ENCODE results near the gene SERPINB8. TPM values are rescaled to one million over a fixed set of nuclear protein-coding genes. Genes with fewer than 3 reads are reported as not detected.
"Not testable (repeated sequence)": the region's sequence is repeated elsewhere in the genome, so short reads cannot be mapped to it uniquely, and the experiment has no call there.

SERPINB8 gene
- total and polyA plus RNA-seq, 9 of the 15 experiments (the other 6 are each of a cell fraction or from before 2014, with no cell fraction given), result 0.05 to 0.19 (median 0.09) TPM

GRCh38 chr18:63940008-63940407, 29.9 kb upstream of the SERPINB8 start:
- no peaks in the 10 kb centered on the region for H3K27me3 ChIP-seq (ENCODE audit: control insufficient read depth in 2 of 2, insufficient read depth in 2 of 2, low read length in 2 of 2)
- no peak for ATAC-seq
- no peak overlapping the region for H3K27ac ChIP-seq (ENCODE audit: extremely low read depth, low read depth, low read length)
- no peak for FAIRE-seq
- 0% methylated on average over 8 of the region's 8 CpGs for WGBS (ENCODE audit: insufficient coverage, low coverage, missing lambda C conversion rate)
- peaks cover 0 to 6% of the 10 kb centered on the region in 2 experiments; a peak in 2 of 5 replicates for H3K4me1 ChIP-seq (replicated peaks in 1 of 2; ENCODE audit: control insufficient read depth in 2 of 2, insufficient read depth in 2 of 2, low read length in 2 of 2)
- H3K9me3 ChIP-seq (replicated peaks; ENCODE audit: control insufficient read depth, insufficient read depth, low read depth, low read length), result no peaks in the 10 kb centered on the region
- no TSS peak for BruUV-seq (replicated peaks)
- H3K4me3 ChIP-seq, result no peak overlapping the region
- no peaks in the 10 kb centered on the region for H3K36me3 ChIP-seq (ENCODE audit: control insufficient read depth, insufficient read depth, low read length)
- TF ChIP-seq CTCF (IDR thresholded peaks at IDR 0.05 in 2 of 3, conservative IDR thresholded peaks at IDR 0.05 in 1 of 3; ENCODE audit: insufficient read depth in 2 of 3, low read depth in 1 of 3, low read length in 3 of 3), result no peak
- TF ChIP-seq CBFB (CRISPR knock-in tag; IDR thresholded peaks at IDR 0.05), result no peak
- no peak for TF ChIP-seq ZNF175 (CRISPR knock-in tag; IDR thresholded peaks at IDR 0.05; ENCODE audit: low read depth)
- TF ChIP-seq PTRF (tag; IDR thresholded peaks at IDR 0.05), result no peak
- no peak for TF ChIP-seq HDAC2 (IDR thresholded peaks at IDR 0.05)
- no peak for TF ChIP-seq ZKSCAN3 (CRISPR knock-in tag; IDR thresholded peaks at IDR 0.05)
- no peak for TF ChIP-seq NEUROD1 (IDR thresholded peaks at IDR 0.05; ENCODE audit: borderline replicate concordance, low read depth, low read length, partially characterized antibody)
- no peak overlapping the region for H3K4me2 ChIP-seq (ENCODE audit: insufficient read depth, low read length)
- H3K79me2 ChIP-seq (ENCODE audit: control insufficient read depth, insufficient read depth, low read length), result no peaks in the 10 kb centered on the region
- DNase-seq (ENCODE audit: extremely low read depth in 1 of 4, low spot score in 3 of 4), result no peak
- ChIA-PET POLR2A (no interaction called here), CTCF (ENCODE audit: low intra/inter-chr PET ratio) (no interaction called here)
- H2AFZ ChIP-seq (ENCODE audit: low read depth, low read length), result no peak overlapping the region
- no peaks in the 10 kb centered on the region for H3K9me1 ChIP-seq (ENCODE audit: control insufficient read depth, insufficient read depth, low read length)
- intact Hi-C loops (cut with micrococcal nuclease) (no loop called here), in situ Hi-C loops (cut with MboI) (no loop called here)
- no peak overlapping the region for H3K9ac ChIP-seq (ENCODE audit: insufficient read depth in 1 of 2, low read depth in 2 of 2, low read length in 2 of 2)
- no peaks in the 10 kb centered on the region for H4K20me1 ChIP-seq (replicated peaks; ENCODE audit: control insufficient read depth, insufficient read depth, low read length)

- BruUV-seq (replicated peaks); H3K9me3 ChIP-seq (replicated peaks; ENCODE audit: control insufficient read depth, insufficient read depth, low read depth, low read length); H2AFZ ChIP-seq (ENCODE audit: low read depth, low read length); H3K36me3 ChIP-seq (ENCODE audit: control insufficient read depth, insufficient read depth, low read length); H3K9ac ChIP-seq (ENCODE audit: insufficient read depth in 1 of 2, low read depth in 2 of 2, low read length in 2 of 2); intact Hi-C loops (cut with micrococcal nuclease); H3K4me2 ChIP-seq (ENCODE audit: insufficient read depth, low read length); H4K20me1 ChIP-seq (replicated peaks; ENCODE audit: control insufficient read depth, insufficient read depth, low read length); ATAC-seq; in situ Hi-C loops (cut with MboI); FAIRE-seq; H3K79me2 ChIP-seq (ENCODE audit: control insufficient read depth, insufficient read depth, low read length); H3K4me3 ChIP-seq; H3K27ac ChIP-seq (ENCODE audit: extremely low read depth, low read depth, low read length); H3K4me1 ChIP-seq (replicated peaks in 1 of 2; ENCODE audit: control insufficient read depth in 2 of 2, insufficient read depth in 2 of 2, low read length in 2 of 2); H3K9me1 ChIP-seq (ENCODE audit: control insufficient read depth, insufficient read depth, low read length); H3K27me3 ChIP-seq (ENCODE audit: control insufficient read depth in 2 of 2, insufficient read depth in 2 of 2, low read length in 2 of 2); POLR2A ChIA-PET; DNase-seq (ENCODE audit: extremely low read depth in 1 of 4, low spot score in 3 of 4); CTCF ChIA-PET (ENCODE audit: low intra/inter-chr PET ratio): not testable (repeated sequence)
- 0% methylated on average over 2 of the region's 17 CpGs for WGBS (ENCODE audit: insufficient coverage, low coverage, missing lambda C conversion rate)
These were observed 29.3 kb upstream of the SERPINB8 start for GRCh38 chr18:63940543-63941050.
